ENCODE measurements around the gene CYB561A3.

Gene CYB561A3

GRCh38 chr11:61345954-61346843 is 15.5 kb downstream of the CYB561A3 start:
- in situ Hi-C loops (cut with MboI; ENCODE audit: low sequenced_read_pairs) = no loop called here

- in situ Hi-C loops (cut with MboI; ENCODE audit: low sequenced_read_pairs) = no loop called here
These were observed 16.5 kb downstream of the CYB561A3 start for GRCh38 chr11:61345170-61345610.

- in situ Hi-C loops (cut with MboI; ENCODE audit: low sequenced_read_pairs) = no loop called here
These were observed 17.6 kb downstream of the CYB561A3 start for GRCh38 chr11:61343792-61344745.

- in situ Hi-C loops (cut with MboI; ENCODE audit: low sequenced_read_pairs) = no loop called here
These were observed 19.4 kb downstream of the CYB561A3 start for GRCh38 chr11:61342207-61342803.

GRCh38 chr11:61341706-61342105 is 20.0 kb downstream of the CYB561A3 start:
- in situ Hi-C loops (cut with MboI; ENCODE audit: low sequenced_read_pairs) = no loop called here

- in situ Hi-C loops (cut with MboI; ENCODE audit: low sequenced_read_pairs) = no loop called here
These were observed 20.7 kb downstream of the CYB561A3 start for GRCh38 chr11:61340979-61341378.

GRCh38 chr11:61339490-61339878 is 22.2 kb downstream of the CYB561A3 start:
- in situ Hi-C loops (cut with MboI; ENCODE audit: low sequenced_read_pairs) = no loop called here

GRCh38 chr11:61338783-61339489 is 22.7 kb downstream of the CYB561A3 start:
- in situ Hi-C loops (cut with MboI; ENCODE audit: low sequenced_read_pairs) = no loop called here

- in situ Hi-C loops (cut with MboI; ENCODE audit: low sequenced_read_pairs) = no loop called here
These were observed 23.8 kb downstream of the CYB561A3 start for GRCh38 chr11:61337706-61338470.

GRCh38 chr11:61336171-61336935 is 25.3 kb downstream of the CYB561A3 start:
- in situ Hi-C loops (cut with MboI; ENCODE audit: low sequenced_read_pairs) = no loop called here

- in situ Hi-C loops (cut with MboI; ENCODE audit: low sequenced_read_pairs) = no loop called here
These were observed 26.3 kb downstream of the CYB561A3 start for GRCh38 chr11:61335355-61335710.

- in situ Hi-C loops (cut with MboI; ENCODE audit: low sequenced_read_pairs) = no loop called here
These were observed 27.0 kb downstream of the CYB561A3 start for GRCh38 chr11:61334434-61335354.

GRCh38 chr11:61333550-61334433 is 27.9 kb downstream of the CYB561A3 start:
- in situ Hi-C loops (cut with MboI; ENCODE audit: low sequenced_read_pairs) = no loop called here

- in situ Hi-C loops (cut with MboI; ENCODE audit: low sequenced_read_pairs) = no loop called here
These were observed 28.7 kb downstream of the CYB561A3 start, which contains the start of the genes DDB1 and TKFC for GRCh38 chr11:61332797-61333549. DDB1 (minus strand) TSS chr11:61333105; CDS start chr11:61332968, 137 bp downstream. TKFC (plus strand) TSS chr11:61333228; CDS start chr11:61334729, 1,501 bp downstream.

GRCh38 chr11:61332281-61332796 is 29.3 kb downstream of the CYB561A3 start:
- in situ Hi-C loops (cut with MboI; ENCODE audit: low sequenced_read_pairs) = no loop called here

GRCh38 chr11:61331651-61332050 is 30.0 kb downstream of the CYB561A3 start:
- in situ Hi-C loops (cut with MboI; ENCODE audit: low sequenced_read_pairs) = no loop called here
